Endothelial cell (in vitro differentiated cells): ENCODE measurements around the gene CES5A. TPM values are rescaled to one million over a fixed set of nuclear protein-coding genes. Genes with fewer than 3 reads are reported as not detected.
"Not testable (repeated sequence)": the region's sequence is repeated elsewhere in the genome, so short reads cannot be mapped to it uniquely, and the experiment has no call there.

Experiments used
- DNase-seq: peaks from one replicate; pipeline ENCODE4 v3.0.0; 2021; ENCODE audit warnings: low spot score
- H3K27ac Mint-ChIP-seq: one replicate; pipeline ENCODE4 v1.8.0; 2021; ENCODE audit warnings: mixed read lengths, inconsistent platforms; ENCODE audit not compliant: unreplicated experiment
- H3K27me3 Mint-ChIP-seq: one replicate; pipeline ENCODE4 v1.8.0; 2021; ENCODE audit warnings: mild to moderate bottlenecking, moderate library complexity, mixed read lengths, inconsistent platforms; ENCODE audit not compliant: unreplicated experiment
- H3K36me3 Mint-ChIP-seq: one replicate; pipeline ENCODE4 v1.8.0; 2021; ENCODE audit warnings: mild to moderate bottlenecking, low read depth, mixed read lengths, inconsistent platforms; ENCODE audit not compliant: unreplicated experiment
- H3K4me1 Mint-ChIP-seq: one replicate; pipeline ENCODE4 v1.8.0; 2021; ENCODE audit warnings: mild to moderate bottlenecking, mixed read lengths, inconsistent platforms; ENCODE audit not compliant: unreplicated experiment
- H3K4me3 Mint-ChIP-seq: one replicate; pipeline ENCODE4 v1.8.0; 2021; ENCODE audit warnings: mild to moderate bottlenecking, mixed read lengths, inconsistent platforms; ENCODE audit not compliant: unreplicated experiment
- H3K9me3 Mint-ChIP-seq: one replicate; pipeline ENCODE4 v1.8.0; 2021; ENCODE audit warnings: mixed read lengths, inconsistent platforms; ENCODE audit not compliant: unreplicated experiment
- total RNA-seq: library from RNA; stranded (reverse); fragmentation: NEBNext Ultra II Directional; extraction: Animal tissue kit (Norgen Biotek cat#: 25700); gene quantifications from one replicate; pipeline ENCODE4 v1.2.1, GENCODE V29; 2021; ENCODE audit not compliant: unreplicated experiment
- TF ChIP-seq, protein P1 (sequence below): fragments of 200-600 bp; sonication (generic); IDR thresholded peaks from one replicate; pipeline ENCODE4 v1.5.0; 2021; ENCODE audit warnings: antibody characterized with exemption; ENCODE audit not compliant: unreplicated experiment

Gene CES5A
- total RNA-seq, 1 donor from 2014 or later, result not detected

DNA sequence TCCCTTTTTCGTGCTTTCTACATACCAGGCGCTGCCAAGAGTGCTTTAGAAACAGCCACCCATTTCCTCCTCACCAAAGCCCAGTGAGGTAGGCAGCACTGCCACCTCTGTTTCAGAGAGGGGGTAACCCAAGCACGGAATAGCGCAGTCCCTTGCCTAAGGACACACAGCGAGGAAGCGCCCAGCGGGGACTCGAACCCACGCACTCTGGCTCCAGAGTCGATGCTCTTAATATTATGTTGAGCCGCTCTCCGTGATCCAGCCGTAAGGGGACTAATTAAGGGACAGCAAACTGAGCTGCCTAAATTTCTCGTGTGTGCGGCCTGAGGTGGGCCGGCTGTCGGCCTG is 42.8 kb downstream of the CES5A start:
- DNase-seq, result no peak
- Mint-ChIP-seq H3K27ac (no peak overlapping the region), H3K36me3 (no peaks in the 10 kb centered on the region), H3K4me3 (no peak overlapping the region), H3K4me1 (no peaks in the 10 kb centered on the region), H3K27me3 (peaks cover 7% of the 10 kb centered on the region), H3K9me3 (no peaks in the 10 kb centered on the region)
- TF ChIP-seq, protein P1, sequence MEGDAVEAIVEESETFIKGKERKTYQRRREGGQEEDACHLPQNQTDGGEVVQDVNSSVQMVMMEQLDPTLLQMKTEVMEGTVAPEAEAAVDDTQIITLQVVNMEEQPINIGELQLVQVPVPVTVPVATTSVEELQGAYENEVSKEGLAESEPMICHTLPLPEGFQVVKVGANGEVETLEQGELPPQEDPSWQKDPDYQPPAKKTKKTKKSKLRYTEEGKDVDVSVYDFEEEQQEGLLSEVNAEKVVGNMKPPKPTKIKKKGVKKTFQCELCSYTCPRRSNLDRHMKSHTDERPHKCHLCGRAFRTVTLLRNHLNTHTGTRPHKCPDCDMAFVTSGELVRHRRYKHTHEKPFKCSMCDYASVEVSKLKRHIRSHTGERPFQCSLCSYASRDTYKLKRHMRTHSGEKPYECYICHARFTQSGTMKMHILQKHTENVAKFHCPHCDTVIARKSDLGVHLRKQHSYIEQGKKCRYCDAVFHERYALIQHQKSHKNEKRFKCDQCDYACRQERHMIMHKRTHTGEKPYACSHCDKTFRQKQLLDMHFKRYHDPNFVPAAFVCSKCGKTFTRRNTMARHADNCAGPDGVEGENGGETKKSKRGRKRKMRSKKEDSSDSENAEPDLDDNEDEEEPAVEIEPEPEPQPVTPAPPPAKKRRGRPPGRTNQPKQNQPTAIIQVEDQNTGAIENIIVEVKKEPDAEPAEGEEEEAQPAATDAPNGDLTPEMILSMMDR, result no peak

- peaks cover 5% of the 10 kb centered on the region for H3K27me3 Mint-ChIP-seq
- TF ChIP-seq, protein P1, result no peak
- no peaks in the 10 kb centered on the region for H3K36me3 Mint-ChIP-seq
- H3K9me3 Mint-ChIP-seq, result no peaks in the 10 kb centered on the region
- no peak overlapping the region for H3K27ac Mint-ChIP-seq
- no peaks in the 10 kb centered on the region for H3K4me1 Mint-ChIP-seq
- no peak overlapping the region for H3K4me3 Mint-ChIP-seq
- no peak for DNase-seq
Observed at GRCh38 chr16:55830658-55831294, 44.4 kb downstream of the CES5A start.

- not testable (repeated sequence) for H3K4me1 Mint-ChIP-seq, DNase-seq, H3K27ac Mint-ChIP-seq, H3K4me3 Mint-ChIP-seq, H3K9me3 Mint-ChIP-seq, H3K36me3 Mint-ChIP-seq, H3K27me3 Mint-ChIP-seq
Observed at GRCh38 chr16:55829232-55829631, 45.9 kb downstream of the CES5A start.

DNA sequence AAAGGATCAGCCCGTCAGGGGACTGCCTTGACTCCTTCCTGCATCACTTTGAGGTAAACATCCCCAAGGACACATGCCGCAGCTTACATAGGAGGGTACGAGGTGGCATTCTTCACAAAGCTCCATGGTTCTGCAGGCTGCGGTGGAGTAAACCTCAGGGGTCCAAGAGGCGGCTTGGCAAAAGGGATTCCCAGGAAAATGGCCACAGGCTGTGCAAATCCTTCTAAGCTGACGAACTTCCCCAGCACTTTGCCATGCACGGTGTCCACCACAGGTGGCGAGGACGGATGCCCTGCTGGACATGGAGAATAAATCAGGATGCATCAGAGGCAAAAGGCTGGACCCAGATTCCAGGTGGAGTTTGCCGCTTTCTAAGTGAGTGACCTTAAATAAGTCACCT is 46.5 kb downstream of the CES5A start:
- DNase-seq, result no peak
- Mint-ChIP-seq H3K4me1 (no peaks in the 10 kb centered on the region), H3K27me3 (peaks cover 3% of the 10 kb centered on the region), H3K27ac (no peak overlapping the region), H3K4me3 (no peak overlapping the region), H3K36me3 (no peaks in the 10 kb centered on the region), H3K9me3 (no peaks in the 10 kb centered on the region)
- TF ChIP-seq, protein P1, result no peak

DNA sequence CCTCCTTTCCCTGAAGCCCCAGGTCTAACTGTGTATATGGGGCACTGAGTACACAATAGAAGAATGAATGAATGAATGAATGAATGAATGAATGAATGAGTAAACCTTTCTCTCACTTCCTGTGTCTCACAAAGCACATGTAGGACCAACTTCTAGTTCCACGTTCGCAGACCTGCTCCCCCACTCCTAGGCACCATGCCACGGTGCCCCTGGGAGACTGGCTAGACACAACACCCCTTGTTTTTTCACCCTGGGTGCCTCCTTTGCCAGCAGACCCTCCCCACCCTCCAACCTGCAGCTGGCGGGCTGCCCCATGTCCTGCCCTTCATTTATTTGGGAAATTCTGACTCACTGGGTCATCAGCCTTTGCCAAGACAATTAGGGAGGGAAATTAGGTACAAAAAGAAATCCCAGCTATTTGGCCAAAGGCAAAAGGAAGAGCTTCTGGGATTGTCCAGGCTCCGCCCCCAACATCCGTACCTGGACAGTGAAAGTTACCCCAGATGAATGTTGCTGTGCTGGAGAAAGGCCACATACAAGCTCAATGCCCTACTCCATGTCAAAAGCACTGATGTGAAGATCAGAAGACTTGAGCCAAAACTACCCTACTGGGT is 50.0 kb downstream of the CES5A start:
- H3K27ac Mint-ChIP-seq, result no peak overlapping the region
- no peak for DNase-seq
- H3K4me1 Mint-ChIP-seq, result no peaks in the 10 kb centered on the region
- no peaks in the 10 kb centered on the region for H3K9me3 Mint-ChIP-seq
- no peak overlapping the region for H3K4me3 Mint-ChIP-seq
- H3K36me3 Mint-ChIP-seq, result no peaks in the 10 kb centered on the region
- TF ChIP-seq, protein P1, result no peak
- peaks cover 1% of the 10 kb centered on the region for H3K27me3 Mint-ChIP-seq
